ENCODE measurements around the gene TRIM46.

The TRIM46 gene

GRCh38 chr1:155173478-155174323 lies at the start of gene TRIM46:
Gene TRIM46 (plus strand): TSS chr1:155173849. CDS start chr1:155173967, 118 bp downstream.
- no peak for DNase-seq

GRCh38 chr1:155124503-155125463 lies 48.9 kb upstream of the TRIM46 start:
- DNase-seq: no peak

DNA sequence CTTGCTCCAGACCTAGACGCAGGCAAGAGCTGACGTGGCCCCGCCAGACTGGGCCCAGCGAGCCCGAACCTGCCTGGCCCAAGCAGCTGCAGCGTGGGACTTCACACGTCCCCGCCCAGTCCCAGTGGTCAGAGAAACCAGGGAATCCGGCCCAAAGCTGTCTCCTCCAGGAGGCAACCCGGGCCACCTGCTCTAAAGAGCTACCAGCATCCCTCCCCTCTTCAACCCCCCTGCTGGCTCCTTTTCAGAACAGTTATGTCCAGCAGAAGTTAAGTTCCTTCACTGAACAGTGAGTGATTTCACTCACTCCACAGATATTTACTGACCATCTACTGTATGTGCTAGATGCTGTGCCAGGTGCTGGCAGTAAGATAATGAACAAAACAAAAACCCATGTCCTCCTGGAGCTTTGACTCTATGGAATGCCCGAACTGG lies 48.1 kb upstream of the TRIM46 start:
- no peak for DNase-seq

GRCh38 chr1:155125946-155126555 lies 47.6 kb upstream of the TRIM46 start:
- DNase-seq: no peak

- peak; percentile 43 for DNase-seq
These were observed 47.0 kb upstream of the TRIM46 start for GRCh38 chr1:155126556-155127104.

DNA sequence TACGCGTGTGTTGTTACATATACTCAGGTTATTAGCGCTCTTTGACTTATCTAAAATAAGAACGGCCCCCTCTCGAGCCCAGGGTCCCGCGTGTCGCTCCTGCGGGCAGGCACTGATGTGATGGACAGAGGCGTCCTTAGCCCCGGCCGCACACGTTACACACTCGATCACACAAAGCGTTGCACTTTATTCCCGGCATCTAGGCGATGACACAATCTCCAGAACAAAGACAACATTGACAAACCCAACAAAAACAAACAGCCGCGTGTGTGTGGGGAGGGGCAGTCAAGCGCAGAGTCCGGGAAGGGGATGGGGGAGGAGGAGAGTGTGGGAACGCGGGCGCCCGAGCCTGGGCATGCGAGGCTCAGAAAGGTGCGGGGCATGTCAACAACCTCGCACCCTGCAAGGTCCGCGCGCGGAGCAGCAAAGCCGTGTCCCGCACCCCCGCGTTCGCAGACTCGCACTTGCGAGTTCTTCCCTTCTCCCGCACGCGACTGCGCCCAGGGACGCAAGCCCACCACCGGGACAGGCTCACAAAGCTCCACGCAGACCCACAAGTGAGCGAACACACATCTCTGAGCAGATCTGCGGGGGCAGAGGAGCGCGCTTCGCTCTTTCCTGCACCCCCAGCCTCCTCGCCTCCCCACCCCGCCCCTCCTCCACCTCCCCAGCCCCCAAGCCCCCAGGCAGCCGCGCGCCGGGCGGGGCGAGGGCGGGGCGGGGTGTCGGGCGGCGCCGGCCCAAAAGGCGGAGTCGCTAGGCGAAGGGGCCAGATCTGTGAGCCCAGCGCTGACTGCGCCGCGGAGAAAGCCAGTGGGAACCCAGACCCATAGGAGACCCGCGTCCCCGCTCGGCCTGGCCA lies 46.3 kb upstream of the TRIM46 start, which contains the start of gene EFNA1:
EFNA1 (plus strand) TSS at position 772 of the 862 bp plus-strand sequence. CDS start 102 bp downstream, outside the sequence.
- peak; percentile 63 for DNase-seq

DNA sequence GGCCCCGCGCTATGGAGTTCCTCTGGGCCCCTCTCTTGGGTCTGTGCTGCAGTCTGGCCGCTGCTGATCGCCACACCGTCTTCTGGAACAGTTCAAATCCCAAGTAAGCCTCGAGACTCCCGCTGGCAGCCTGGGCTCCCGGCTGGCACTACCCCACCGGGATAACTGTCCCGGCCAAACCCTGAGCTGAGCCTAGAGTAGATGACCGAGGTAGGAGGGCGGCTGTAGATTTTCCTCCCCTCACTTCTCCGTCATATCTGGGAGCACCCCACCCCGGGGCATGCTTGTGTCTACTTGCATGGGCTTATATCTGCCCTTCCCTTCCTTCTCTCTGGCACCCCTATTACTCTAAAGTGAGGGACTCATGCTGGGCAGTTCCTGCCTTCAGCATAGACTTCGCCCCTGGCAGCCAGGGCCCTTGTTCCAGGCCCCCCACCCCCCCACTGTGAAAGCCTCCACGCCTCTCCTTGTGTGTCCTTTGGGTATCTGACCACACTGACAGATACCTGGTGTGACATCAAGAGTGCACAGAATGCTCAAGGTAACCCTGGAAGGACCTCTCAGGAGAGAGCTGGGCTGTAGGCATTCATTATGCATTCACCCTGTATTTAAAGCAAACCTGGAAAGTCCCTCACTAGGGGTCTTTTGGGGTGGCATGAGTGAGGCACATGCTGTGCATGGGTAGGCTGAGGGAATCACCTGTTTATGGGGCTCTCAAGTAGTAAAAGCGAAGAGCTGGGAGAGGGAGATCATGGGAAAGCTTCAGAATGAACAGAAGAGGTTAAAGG lies 45.5 kb upstream of the TRIM46 start:
- DNase-seq: no peak

DNA sequence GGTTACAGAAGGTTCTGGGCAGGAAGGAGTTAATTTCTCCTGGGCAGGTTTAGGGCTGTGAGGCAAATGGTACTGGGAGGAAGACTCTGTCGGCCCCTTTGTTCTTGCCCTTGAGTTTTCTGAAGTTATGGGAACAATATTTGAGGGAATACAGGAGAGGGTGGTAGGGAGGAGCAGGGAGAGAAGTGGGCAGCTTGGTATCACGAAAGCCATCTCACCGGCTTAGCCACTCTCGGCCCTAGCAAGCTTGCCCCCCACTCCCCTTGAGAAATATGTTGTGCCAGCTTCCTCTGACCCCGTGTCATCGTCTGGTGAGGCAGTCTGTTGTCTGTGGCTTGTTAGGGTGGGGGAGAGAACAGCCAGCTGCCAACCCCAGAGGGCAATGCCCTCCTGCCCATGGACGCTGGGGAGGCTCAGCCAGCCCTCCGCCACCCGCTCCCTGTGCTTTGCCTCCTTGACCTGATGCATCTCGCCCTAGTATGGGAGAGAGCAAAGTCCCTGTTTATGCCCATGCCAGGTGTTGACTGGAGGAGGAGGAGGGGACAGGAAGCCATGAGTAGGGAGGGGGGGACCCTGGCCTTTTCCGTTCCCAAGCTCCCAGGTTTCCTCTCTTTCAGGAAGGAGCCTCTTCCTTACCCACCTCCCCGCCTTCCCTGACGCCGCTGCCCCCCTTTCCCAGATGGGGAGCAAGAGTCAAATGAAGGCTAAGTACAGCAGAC lies 44.7 kb upstream of the TRIM46 start:
- peak; percentile 56 for DNase-seq

GRCh38 chr1:155130272-155131006 lies 43.2 kb upstream of the TRIM46 start:
- no peak for DNase-seq

DNA sequence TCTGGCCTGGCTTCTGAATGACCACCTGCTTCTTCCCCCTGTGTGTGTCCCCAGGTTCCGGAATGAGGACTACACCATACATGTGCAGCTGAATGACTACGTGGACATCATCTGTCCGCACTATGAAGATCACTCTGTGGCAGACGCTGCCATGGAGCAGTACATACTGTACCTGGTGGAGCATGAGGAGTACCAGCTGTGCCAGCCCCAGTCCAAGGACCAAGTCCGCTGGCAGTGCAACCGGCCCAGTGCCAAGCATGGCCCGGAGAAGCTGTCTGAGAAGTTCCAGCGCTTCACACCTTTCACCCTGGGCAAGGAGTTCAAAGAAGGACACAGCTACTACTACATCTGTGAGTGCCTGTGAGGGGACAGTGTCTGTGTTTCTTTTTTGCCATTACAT lies 42.4 kb upstream of the TRIM46 start:
- DNase-seq: no peak

DNA sequence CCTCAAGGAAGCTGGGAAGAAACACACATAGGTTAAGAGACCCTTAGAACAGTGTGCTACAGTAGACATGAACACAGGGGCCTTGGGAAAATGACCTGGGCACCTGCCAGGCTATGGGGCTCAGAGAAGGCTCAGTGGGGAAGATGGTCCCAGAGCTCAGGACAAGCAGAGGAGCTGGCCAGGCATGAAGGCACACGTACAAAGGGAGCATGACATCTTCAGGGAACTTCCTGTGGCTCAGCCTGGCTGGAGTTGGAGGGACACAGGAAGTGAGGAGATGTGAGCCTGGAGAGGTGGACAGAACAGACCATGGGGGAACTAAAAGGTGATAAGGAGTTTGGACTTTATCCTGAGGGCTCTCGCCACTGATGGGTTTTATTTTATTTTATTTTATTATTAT lies 41.8 kb upstream of the TRIM46 start:
- no peak for DNase-seq

GRCh38 chr1:155133799-155134281 lies 39.8 kb upstream of the TRIM46 start:
- no peak for DNase-seq

DNA sequence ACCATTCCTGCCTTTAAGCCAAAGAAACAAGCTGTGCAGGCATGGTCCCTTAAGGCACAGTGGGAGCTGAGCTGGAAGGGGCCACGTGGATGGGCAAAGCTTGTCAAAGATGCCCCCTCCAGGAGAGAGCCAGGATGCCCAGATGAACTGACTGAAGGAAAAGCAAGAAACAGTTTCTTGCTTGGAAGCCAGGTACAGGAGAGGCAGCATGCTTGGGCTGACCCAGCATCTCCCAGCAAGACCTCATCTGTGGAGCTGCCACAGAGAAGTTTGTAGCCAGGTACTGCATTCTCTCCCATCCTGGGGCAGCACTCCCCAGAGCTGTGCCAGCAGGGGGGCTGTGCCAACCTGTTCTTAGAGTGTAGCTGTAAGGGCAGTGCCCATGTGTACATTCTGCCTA lies 39.3 kb upstream of the TRIM46 start:
- no peak for DNase-seq

GRCh38 chr1:155134880-155135414 lies 38.7 kb upstream of the TRIM46 start:
- peak; percentile 73 for DNase-seq

GRCh38 chr1:155135415-155136028 lies 38.1 kb upstream of the TRIM46 start, which contains the start of gene SLC50A1:
Gene SLC50A1 (plus strand): TSS chr1:155135852. CDS start chr1:155135912, 60 bp downstream.
- DNase-seq: peak; percentile 92

GRCh38 chr1:155136748-155137147 lies 36.9 kb upstream of the TRIM46 start:
- no peak for DNase-seq

DNA sequence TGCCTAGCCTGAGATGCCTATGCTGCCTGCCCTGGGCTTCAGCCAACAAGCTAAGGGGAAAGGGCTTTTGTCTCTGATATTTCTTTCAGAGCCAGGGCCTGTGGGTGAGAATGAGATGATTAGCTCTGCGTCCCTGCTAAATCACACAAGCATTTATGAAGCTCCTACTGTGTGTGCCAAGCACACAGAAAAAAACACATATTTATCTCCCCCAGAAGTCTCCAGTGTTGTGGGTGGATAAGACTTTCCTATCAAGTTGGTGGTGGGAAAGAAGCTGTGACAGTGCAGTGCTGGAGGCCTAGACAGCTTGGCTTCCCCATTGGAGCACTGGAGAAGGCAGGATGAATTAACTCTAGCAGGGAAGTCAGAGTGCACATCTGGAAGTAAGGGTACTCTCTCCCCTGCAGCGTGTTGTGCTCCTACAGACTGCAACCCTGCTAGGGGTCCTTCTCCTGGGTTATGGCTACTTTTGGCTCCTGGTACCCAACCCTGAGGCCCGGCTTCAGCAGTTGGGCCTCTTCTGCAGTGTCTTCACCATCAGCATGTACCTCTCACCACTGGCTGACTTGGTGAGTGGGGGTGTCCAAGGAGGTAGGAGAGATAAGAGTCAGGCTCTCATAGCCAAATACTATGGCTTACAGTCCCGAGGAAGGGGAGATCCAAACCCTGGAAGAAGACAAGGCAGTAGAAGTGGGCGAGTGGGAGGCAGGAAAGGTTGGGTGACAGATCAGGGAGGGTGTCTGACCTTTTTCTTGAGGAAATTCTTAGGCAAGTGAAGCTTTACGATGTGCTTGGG lies 36.3 kb upstream of the TRIM46 start:
- no peak for DNase-seq
